ENCODE measurements around the gene LRP1. TPM values are rescaled to one million over a fixed set of nuclear protein-coding genes. Genes with fewer than 3 reads are reported as not detected.

Gene LRP1
- polyA plus RNA-seq, 1 donor (not counting 4 experiments of a cell fraction or from before 2014, with no cell fraction given): 4.9 TPM

GRCh38 chr12:57232156-57232756, 104.0 kb downstream of the LRP1 start:
- Histone ChIP-seq H3K9me3 (ENCODE audit: control insufficient read depth, low read depth, low read length) (no peaks in the 10 kb centered on the region), H3K4me2 (ENCODE audit: control insufficient read depth, extremely low read depth, insufficient read depth, low read depth, low read length) (no peak overlapping the region), H3K4me1 (ENCODE audit: control insufficient read depth, extremely low read depth, insufficient read depth, low read length) (peaks cover 60% of the 10 kb centered on the region), H3K9ac (ENCODE audit: control insufficient read depth, extremely low read depth, insufficient read depth, low read length) (no peak overlapping the region), H2AFZ (ENCODE audit: control insufficient read depth, low read length) (no peak overlapping the region), H4K20me1 (ENCODE audit: control insufficient read depth, extremely low read depth, insufficient read depth, low read length) (no peaks in the 10 kb centered on the region), H3K9me1 (ENCODE audit: control insufficient read depth, extremely low read depth, insufficient read depth, low read length) (no peaks in the 10 kb centered on the region), H3K27me3 (ENCODE audit: control insufficient read depth, extremely low read depth, insufficient read depth, low read length) (no peaks in the 10 kb centered on the region), H3K36me3 (ENCODE audit: control insufficient read depth in 2 of 2, extremely low read depth in 1 of 2, insufficient read depth in 2 of 2, low read length in 2 of 2) (peaks cover 25 to 41% of the 10 kb centered on the region in 2 experiments), H3K4me3 (ENCODE audit: control insufficient read depth in 2 of 3, extremely low read depth in 1 of 3, insufficient read depth in 2 of 3, low read depth in 1 of 3, low read length in 3 of 3) (no peak overlapping the region), H3K79me2 (ENCODE audit: control insufficient read depth, insufficient read depth, low read length) (peaks cover 25% of the 10 kb centered on the region), H3K27ac (ENCODE audit: control insufficient read depth, insufficient read depth, low read length) (no peak overlapping the region)
- TF ChIP-seq EZH2 (IDR thresholded peaks at IDR 0.05; ENCODE audit: low read length) (no peak), CTCF (optimal IDR thresholded peaks at IDR 0.05 in 1 of 3, IDR thresholded peaks at IDR 0.05 in 1 of 3, conservative IDR thresholded peaks at IDR 0.05 in 1 of 3; ENCODE audit: extremely low read depth in 1 of 3, insufficient read depth in 2 of 3, low read length in 3 of 3) (no peak)
- FAIRE-seq (no peak), DNase-seq (ENCODE audit: low read depth, low spot score) (no peak)
- dilution Hi-C loops (cut with MboI; ENCODE audit: extremely low pct_ligation_motif_present, low sequenced_read_pairs): no loop called here

GRCh38 chr12:57233357-57234232, 105.3 kb downstream of the LRP1 start:
- Histone ChIP-seq H3K9ac (ENCODE audit: control insufficient read depth, extremely low read depth, insufficient read depth, low read length) (no peak overlapping the region), H3K4me3 (ENCODE audit: control insufficient read depth in 2 of 3, extremely low read depth in 1 of 3, insufficient read depth in 2 of 3, low read depth in 1 of 3, low read length in 3 of 3) (no peak overlapping the region), H2AFZ (ENCODE audit: control insufficient read depth, low read length) (no peak overlapping the region), H3K9me1 (ENCODE audit: control insufficient read depth, extremely low read depth, insufficient read depth, low read length) (no peaks in the 10 kb centered on the region), H3K9me3 (ENCODE audit: control insufficient read depth, low read depth, low read length) (no peaks in the 10 kb centered on the region), H3K4me2 (ENCODE audit: control insufficient read depth, extremely low read depth, insufficient read depth, low read depth, low read length) (no peak overlapping the region), H3K27ac (ENCODE audit: control insufficient read depth, insufficient read depth, low read length) (no peak overlapping the region), H4K20me1 (ENCODE audit: control insufficient read depth, extremely low read depth, insufficient read depth, low read length) (no peaks in the 10 kb centered on the region), H3K79me2 (ENCODE audit: control insufficient read depth, insufficient read depth, low read length) (peaks cover 25% of the 10 kb centered on the region), H3K4me1 (ENCODE audit: control insufficient read depth, extremely low read depth, insufficient read depth, low read length) (peaks cover 73% of the 10 kb centered on the region), H3K36me3 (ENCODE audit: control insufficient read depth in 2 of 2, extremely low read depth in 1 of 2, insufficient read depth in 2 of 2, low read length in 2 of 2) (peaks cover 25 to 41% of the 10 kb centered on the region in 2 experiments), H3K27me3 (ENCODE audit: control insufficient read depth, extremely low read depth, insufficient read depth, low read length) (peaks cover 1% of the 10 kb centered on the region)
- dilution Hi-C loops (cut with MboI; ENCODE audit: extremely low pct_ligation_motif_present, low sequenced_read_pairs): no loop called here
- TF ChIP-seq EZH2 (IDR thresholded peaks at IDR 0.05; ENCODE audit: low read length): no peak
- no peak for TF ChIP-seq CTCF (optimal IDR thresholded peaks at IDR 0.05 in 1 of 3, IDR thresholded peaks at IDR 0.05 in 1 of 3, conservative IDR thresholded peaks at IDR 0.05 in 1 of 3; ENCODE audit: extremely low read depth in 1 of 3, insufficient read depth in 2 of 3, low read length in 3 of 3)
- no peak for DNase-seq (ENCODE audit: low read depth, low spot score)
- no peak for FAIRE-seq
